CD14-positive monocyte (primary cell): ENCODE data around the gene AP4M1. TPM values are rescaled to one million over a fixed set of nuclear protein-coding genes. Genes with fewer than 3 reads are reported as not detected.

Experiments used
- DNase-seq, 3 donors: peaks; one replicate each; pipeline ENCODE4 v3.0.0-alpha.2; 2011 to 2022
- H2AFZ ChIP-seq: 2 replicates; pipeline ENCODE4 v1.6.0; 2012; ENCODE audit warnings: mild to moderate bottlenecking, low read depth, low read length, inconsistent platforms; ENCODE audit not compliant: insufficient read depth, poor library complexity, severe bottlenecking
- H3K27ac ChIP-seq, 2 donors: 1 replicate in 1 of 2; 2 replicates in 1 of 2; pipeline ENCODE4 v1.5.1; 2012 to 2013; ENCODE audit warnings: low read length in 2 of 2, control low read depth in 1 of 2, inconsistent platforms in 1 of 2, low read depth in 1 of 2, mild to moderate bottlenecking in 1 of 2
- H3K27me3 ChIP-seq, 2 donors: one replicate each; pipeline versions ENCODE4 v1.6.0 to v1.6.1; 2011 to 2013; ENCODE audit warnings: low read length in 2 of 2; ENCODE audit not compliant: control insufficient read depth in 2 of 2, insufficient read depth in 2 of 2
- H3K36me3 ChIP-seq, 2 donors: replicated peaks in 1 of 2; 1 replicate in 1 of 2; 2 replicates in 1 of 2; pipeline versions ENCODE4 v1.5.1 to v1.6.1; 2012 to 2013; ENCODE audit warnings: low read length in 2 of 2, control low read depth in 1 of 2, inconsistent platforms in 1 of 2, mild to moderate bottlenecking in 1 of 2; ENCODE audit not compliant: insufficient read depth in 2 of 2, control insufficient read depth in 1 of 2
- H3K4me1 ChIP-seq, 2 donors: 1 replicate in 1 of 2; 2 replicates in 1 of 2; pipeline versions ENCODE4 v1.5.1 to v1.6.1; 2012 to 2013; ENCODE audit warnings: low read length in 2 of 2, control low read depth in 1 of 2, inconsistent platforms in 1 of 2, mild to moderate bottlenecking in 1 of 2, moderate library complexity in 1 of 2; ENCODE audit not compliant: insufficient read depth in 2 of 2, control insufficient read depth in 1 of 2
- H3K4me2 ChIP-seq: replicated peaks from 2 replicates; pipeline ENCODE3; 2012; ENCODE audit warnings: low read length, moderate library complexity, mild to moderate bottlenecking; ENCODE audit not compliant: poor library complexity, severe bottlenecking; ENCODE audit errors: extremely low read depth
- H3K4me3 ChIP-seq, 3 experiments: fragments of 200-600 bp in 1 of 3; sonication (generic) in 1 of 3; replicated peaks in 1 of 3; 1 replicate in 2 of 3; 2 replicates in 1 of 3; pipeline ENCODE4 v1.5.1; 2011 to 2013; ENCODE audit warnings: low read length in 3 of 3, mild to moderate bottlenecking in 3 of 3, control low read depth in 2 of 3, low read depth in 2 of 3, inconsistent platforms in 1 of 3, moderate library complexity in 1 of 3
- H3K79me2 ChIP-seq: 2 replicates; pipeline ENCODE4 v1.6.0; 2012; ENCODE audit warnings: mild to moderate bottlenecking, control low read depth, inconsistent platforms, low read length, moderate library complexity; ENCODE audit not compliant: insufficient read depth
- H3K9ac ChIP-seq: 2 replicates; pipeline ENCODE4 v1.6.0; 2017; ENCODE audit warnings: low read length, mild to moderate bottlenecking; ENCODE audit not compliant: insufficient read depth, poor library complexity, severe bottlenecking
- H3K9me3 ChIP-seq, 2 donors: replicated peaks in 1 of 2; 1 replicate in 1 of 2; 2 replicates in 1 of 2; pipeline versions ENCODE4 v1.5.1 to v1.6.1; 2012 to 2013; ENCODE audit warnings: low read length in 2 of 2, control low read depth in 1 of 2; ENCODE audit not compliant: control insufficient read depth in 1 of 2, insufficient read depth in 1 of 2
- H4K20me1 ChIP-seq: 2 replicates; pipeline ENCODE4 v1.6.0; 2012; ENCODE audit warnings: mild to moderate bottlenecking, low read length, control low read depth, moderate library complexity; ENCODE audit not compliant: insufficient read depth
- H3K27ac Mint-ChIP-seq, 7 donors: one replicate each; pipeline ENCODE4 v1.8.0; 2020; ENCODE audit warnings: mild to moderate bottlenecking in 7 of 7, mixed read lengths in 7 of 7, moderate library complexity in 6 of 7, inconsistent platforms in 2 of 7
- H3K27me3 Mint-ChIP-seq, 3 donors: one replicate each; pipeline ENCODE4 v1.8.0; 2021 to 2022; ENCODE audit warnings: low read depth in 3 of 3, mild to moderate bottlenecking in 3 of 3, mixed read lengths in 3 of 3, moderate library complexity in 3 of 3, inconsistent platforms in 1 of 3
- H3K36me3 Mint-ChIP-seq, 2 donors: one replicate each; pipeline ENCODE4 v1.8.0; 2020; ENCODE audit warnings: mixed read lengths in 2 of 2, inconsistent platforms in 1 of 2, mild to moderate bottlenecking in 1 of 2
- H3K4me1 Mint-ChIP-seq: one replicate; pipeline ENCODE4 v1.8.0; 2020; ENCODE audit warnings: mild to moderate bottlenecking, mixed read lengths
- H3K4me3 Mint-ChIP-seq, 2 donors: one replicate each; pipeline ENCODE4 v1.8.0; 2020; ENCODE audit warnings: mild to moderate bottlenecking in 2 of 2, mixed read lengths in 2 of 2, moderate library complexity in 1 of 2
- H3K9me3 Mint-ChIP-seq, 7 donors: one replicate each; pipeline ENCODE4 v1.8.0; 2020 to 2022; ENCODE audit warnings: mixed read lengths in 7 of 7, mild to moderate bottlenecking in 6 of 7, moderate library complexity in 6 of 7, inconsistent platforms in 2 of 7
- CTCF ChIP-seq: fragments of 200-600 bp; IDR thresholded peaks from one replicate; pipeline ENCODE4 v1.8.0; 2022; ENCODE audit warnings: antibody characterized with exemption, mild to moderate bottlenecking
- WGBS: methylation state at CpG from one replicate; pipeline ENCODE4 v1.1.5; 2013; ENCODE audit warnings: missing lambda C conversion rate; ENCODE audit not compliant: insufficient coverage; 5-methylcytosine and 5-hydroxymethylcytosine counted together
- intact Hi-C, 2 donors: fragments of 100-400 bp; cut with micrococcal nuclease; formaldehyde crosslinking; loops; one replicate each; pipeline versions ENCODE4 v1.15.0 to v1.15.1; 2023
- polyA plus RNA-seq, 3 donors: library from polyadenylated mRNA; depleted of rRNA in 1 of 3; unstranded in 2 of 3; stranded (reverse) in 1 of 3; fragments of 300-500 nt in 2 of 3; fragments of >200 nt in 1 of 3; fragmentation: Illumina TruSeq in 2 of 3; gene quantifications; 1 replicate in 2 of 3; 2 replicates in 1 of 3; pipeline ENCODE4 v1.2.3, GENCODE V29; 2012 to 2021

AP4M1 gene
- polyA plus RNA-seq, 3 donors = 10.5 to 13.1 (median 12.6) TPM

GRCh38 chr7:100111914-100112313 is 10.5 kb downstream of the AP4M1 start:
- Histone ChIP-seq H3K27ac (no peak overlapping the region), H4K20me1 (no peaks in the 10 kb centered on the region), H3K9me3 (no peaks in the 10 kb centered on the region), H3K4me1 (no peaks in the 10 kb centered on the region), H3K27me3 (no peaks in the 10 kb centered on the region), H3K36me3 (peaks cover 53 to 69% of the 10 kb centered on the region in 2 donors), H2AFZ (no peak overlapping the region), H3K4me2 (no peak overlapping the region), H3K79me2 (no peaks in the 10 kb centered on the region), H3K4me3 (no peak overlapping the region), H3K9ac (no peak overlapping the region)
- peaks cover 8% of the 10 kb centered on the region for H3K4me1 Mint-ChIP-seq
- intact Hi-C loops = no loop called here
- H3K27ac Mint-ChIP-seq = peak overlapping the region in 2 of 7 donors; percentile 7 to 54
- WGBS = 94% methylated on average over 5 of the region's 13 CpGs
- no peaks in the 10 kb centered on the region for H3K9me3 Mint-ChIP-seq
- peaks cover 48 to 82% of the 10 kb centered on the region in 2 donors for H3K36me3 Mint-ChIP-seq
- no peak for TF ChIP-seq CTCF
- no peak overlapping the region for H3K4me3 Mint-ChIP-seq
- no peaks in the 10 kb centered on the region for H3K27me3 Mint-ChIP-seq
- DNase-seq = no peak

GRCh38 chr7:100115026-100115425 is 13.6 kb downstream of the AP4M1 start:
- TF ChIP-seq CTCF = no peak
- Histone ChIP-seq H3K36me3 (peaks cover 34 to 40% of the 10 kb centered on the region in 2 donors), H3K27me3 (no peaks in the 10 kb centered on the region), H4K20me1 (no peaks in the 10 kb centered on the region), H3K4me3 (no peak overlapping the region), H3K9me3 (no peaks in the 10 kb centered on the region), H3K4me2 (no peak overlapping the region), H2AFZ (no peak overlapping the region), H3K9ac (no peak overlapping the region), H3K27ac (no peak overlapping the region), H3K4me1 (peaks cover 13 to 16% of the 10 kb centered on the region in 2 donors), H3K79me2 (peaks cover 11% of the 10 kb centered on the region)
- peaks cover 30 to 51% of the 10 kb centered on the region in 2 donors for H3K36me3 Mint-ChIP-seq
- no peaks in the 10 kb centered on the region for H3K9me3 Mint-ChIP-seq
- DNase-seq = no peak
- 98% methylated on average over 6 of the region's 7 CpGs for WGBS
- peaks cover 23% of the 10 kb centered on the region for H3K4me1 Mint-ChIP-seq
- H3K27me3 Mint-ChIP-seq = no peaks in the 10 kb centered on the region
- no peak overlapping the region for H3K4me3 Mint-ChIP-seq
- peak overlapping the region in 1 of 7 donors; percentile 53 for H3K27ac Mint-ChIP-seq
- intact Hi-C loops = no loop called here
